Measurements from ENCODE around the gene SMKR1. TPM values are rescaled to one million over a fixed set of nuclear protein-coding genes. Genes with fewer than 3 reads are reported as not detected.

SMKR1 gene
- total RNA-seq, result 1 to 10 TPM in 1 of 4 donors, not detected in 3; 1.2 TPM

GRCh38 chr7:129501760-129502707 lies at the start of gene SMKR1:
TSS of gene SMKR1 (plus strand) at chr7:129502531. CDS start at chr7:129502825, 294 bp downstream.
- peak in 1 of 2 donors; percentile 31 for DNase-seq (ENCODE audit: low spot score in 2 of 2)
- WGBS, 2 donors, result 10 to 15% methylated on average over 36 to 55 of the region's 89 CpGs
- H3K27me3 ChIP-seq, result peaks cover 0 to 17% of the 10 kb centered on the region in 2 donors
- H3K36me3 ChIP-seq, result no peaks in the 10 kb centered on the region
- peak within 1 kb of the TSS; percentile 40 to 71 (median 47) for H3K4me3 ChIP-seq
- TF ChIP-seq CTCF (IDR thresholded peaks at IDR 0.05) (no peak), POLR2A (IDR thresholded peaks at IDR 0.05) (no peak), EP300 (IDR thresholded peaks at IDR 0.05) (no peak)
- H3K9me3 ChIP-seq, result no peaks in the 10 kb centered on the region
- H3K4me1 ChIP-seq, result peaks cover 0 to 14% (median 3%) of the 10 kb centered on the region in 4 donors
- H3K27ac ChIP-seq, result no peak within 1 kb of the TSS

DNA sequence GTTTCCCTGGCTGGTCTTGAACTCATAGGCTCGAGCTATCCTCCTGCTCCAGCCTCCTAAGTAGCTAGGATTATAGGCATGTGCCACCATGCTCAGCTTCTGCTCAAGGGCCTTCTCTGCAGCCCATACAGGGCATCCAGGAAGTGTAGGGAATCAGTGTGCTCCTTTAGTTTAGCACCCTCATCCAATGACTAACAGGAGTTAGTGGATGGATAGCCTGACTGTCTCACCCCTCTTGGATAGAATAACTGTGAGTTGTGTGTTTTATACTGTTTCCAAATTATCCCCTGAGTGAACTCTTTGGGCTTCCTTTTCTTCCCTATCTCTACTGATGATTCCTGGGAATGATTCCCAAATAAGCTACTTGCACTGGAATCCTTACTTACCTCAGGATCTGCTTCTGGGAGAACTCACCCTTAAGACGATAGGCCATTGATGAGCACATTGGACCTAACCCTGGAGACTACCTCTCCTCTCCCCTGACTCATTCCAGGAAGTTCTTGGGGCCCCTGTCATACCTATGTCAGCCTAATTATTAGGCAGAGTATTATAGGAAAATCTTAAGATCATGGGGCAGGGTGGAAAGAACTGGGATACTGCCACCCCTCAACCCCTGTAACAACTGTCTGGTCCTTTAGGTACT lies 49.6 kb upstream of the SMKR1 start:
- no peak overlapping the region for H3K27ac ChIP-seq
- peaks cover 0 to 21% (median 0%) of the 10 kb centered on the region in 4 donors for H3K9me3 ChIP-seq
- no peaks in the 10 kb centered on the region for H3K4me1 ChIP-seq
- no peak for DNase-seq (ENCODE audit: low spot score in 2 of 2)
- 89 to 92% methylated on average over 2 of the region's 2 CpGs for WGBS, 2 donors
- H3K36me3 ChIP-seq, result peaks cover 0 to 11% (median 0%) of the 10 kb centered on the region in 3 donors
- no peaks in the 10 kb centered on the region for H3K27me3 ChIP-seq
- H3K4me3 ChIP-seq, result no peak overlapping the region
- TF ChIP-seq CTCF (IDR thresholded peaks at IDR 0.05) (no peak), POLR2A (IDR thresholded peaks at IDR 0.05) (no peak), EP300 (IDR thresholded peaks at IDR 0.05) (no peak)

GRCh38 chr7:129453510-129454248 lies 48.7 kb upstream of the SMKR1 start:
- Histone ChIP-seq H3K4me1 (no peaks in the 10 kb centered on the region), H3K9me3 (peaks cover 0 to 12% (median 0%) of the 10 kb centered on the region in 4 donors), H3K4me3 (no peak overlapping the region), H3K27me3 (no peaks in the 10 kb centered on the region), H3K27ac (no peak overlapping the region), H3K36me3 (peaks cover 0 to 7% (median 0%) of the 10 kb centered on the region in 3 donors)
- 88 to 100% methylated on average over 1 of the region's 1 CpG for WGBS, 2 donors
- TF ChIP-seq POLR2A (IDR thresholded peaks at IDR 0.05), result no peak
- TF ChIP-seq CTCF (IDR thresholded peaks at IDR 0.05), result no peak
- TF ChIP-seq EP300 (IDR thresholded peaks at IDR 0.05), result no peak
- DNase-seq (ENCODE audit: low spot score in 2 of 2), result no peak

GRCh38 chr7:129454249-129454551 lies 48.1 kb upstream of the SMKR1 start:
- 88 to 93% methylated on average over 4 of the region's 4 CpGs for WGBS, 2 donors
- Histone ChIP-seq H3K4me1 (no peaks in the 10 kb centered on the region), H3K36me3 (peaks cover 0 to 1% (median 0%) of the 10 kb centered on the region in 3 donors), H3K27me3 (no peaks in the 10 kb centered on the region), H3K4me3 (no peak overlapping the region), H3K9me3 (peaks cover 0 to 7% (median 0%) of the 10 kb centered on the region in 4 donors), H3K27ac (no peak overlapping the region)
- DNase-seq (ENCODE audit: low spot score in 2 of 2), result no peak
- TF ChIP-seq EP300 (IDR thresholded peaks at IDR 0.05) (no peak), CTCF (IDR thresholded peaks at IDR 0.05) (no peak), POLR2A (IDR thresholded peaks at IDR 0.05) (no peak)
